Neural cell (in vitro differentiated cells): ENCODE data around the gene IFNA16.

ENCODE experiments used
- EP300 ChIP-seq: fragments of 450-650 bp; conservative IDR thresholded peaks from 2 replicates; pipeline ENCODE4 v1.6.1; 2014; ENCODE audit warnings: antibody characterized with exemption, mild to moderate bottlenecking, moderate library complexity; ENCODE audit not compliant: poor library complexity, severe bottlenecking
- EZH2 ChIP-seq: fragments of 200-600, 300-800 bp; shearing (Covaris generic), sonication (generic); IDR thresholded peaks from 2 replicates; pipeline ENCODE4 v1.6.1; 2014; ENCODE audit warnings: antibody characterized with exemption, low read length, borderline replicate concordance, mild to moderate bottlenecking; ENCODE audit not compliant: insufficient read depth, poor library complexity, severe bottlenecking
- POLR2AphosphoS5 ChIP-seq: IDR thresholded peaks from 2 replicates; pipeline ENCODE4 v1.6.1; 2012
- RAD21 ChIP-seq: fragments of 450-650 bp; conservative IDR thresholded peaks from 2 replicates; pipeline ENCODE4 v1.6.1; 2014; ENCODE audit warnings: antibody characterized with exemption, mild to moderate bottlenecking, moderate library complexity
- TAF1 ChIP-seq: IDR thresholded peaks from 2 replicates; pipeline ENCODE4 v1.6.1; 2012; ENCODE audit warnings: low read depth
- TF ChIP-seq, protein P1 (sequence below): fragments of 450-650 bp; IDR thresholded peaks from 2 replicates; pipeline ENCODE4 v1.5.1; 2014; ENCODE audit warnings: antibody characterized with exemption, mild to moderate bottlenecking, moderate library complexity; ENCODE audit not compliant: poor library complexity, severe bottlenecking
- TF ChIP-seq, protein P2 (sequence below): IDR thresholded peaks from 2 replicates; pipeline ENCODE4 v1.6.1; 2012; ENCODE audit warnings: borderline replicate concordance

GRCh38 chr9:21251638-21252037 lies 34.5 kb upstream of the IFNA16 start:
- TF ChIP-seq, protein P1, sequence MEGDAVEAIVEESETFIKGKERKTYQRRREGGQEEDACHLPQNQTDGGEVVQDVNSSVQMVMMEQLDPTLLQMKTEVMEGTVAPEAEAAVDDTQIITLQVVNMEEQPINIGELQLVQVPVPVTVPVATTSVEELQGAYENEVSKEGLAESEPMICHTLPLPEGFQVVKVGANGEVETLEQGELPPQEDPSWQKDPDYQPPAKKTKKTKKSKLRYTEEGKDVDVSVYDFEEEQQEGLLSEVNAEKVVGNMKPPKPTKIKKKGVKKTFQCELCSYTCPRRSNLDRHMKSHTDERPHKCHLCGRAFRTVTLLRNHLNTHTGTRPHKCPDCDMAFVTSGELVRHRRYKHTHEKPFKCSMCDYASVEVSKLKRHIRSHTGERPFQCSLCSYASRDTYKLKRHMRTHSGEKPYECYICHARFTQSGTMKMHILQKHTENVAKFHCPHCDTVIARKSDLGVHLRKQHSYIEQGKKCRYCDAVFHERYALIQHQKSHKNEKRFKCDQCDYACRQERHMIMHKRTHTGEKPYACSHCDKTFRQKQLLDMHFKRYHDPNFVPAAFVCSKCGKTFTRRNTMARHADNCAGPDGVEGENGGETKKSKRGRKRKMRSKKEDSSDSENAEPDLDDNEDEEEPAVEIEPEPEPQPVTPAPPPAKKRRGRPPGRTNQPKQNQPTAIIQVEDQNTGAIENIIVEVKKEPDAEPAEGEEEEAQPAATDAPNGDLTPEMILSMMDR = no peak
- no peak for TF ChIP-seq TAF1
- no peak for TF ChIP-seq EZH2
- TF ChIP-seq RAD21 = no peak
- no peak for TF ChIP-seq POLR2AphosphoS5
- TF ChIP-seq, protein P2, sequence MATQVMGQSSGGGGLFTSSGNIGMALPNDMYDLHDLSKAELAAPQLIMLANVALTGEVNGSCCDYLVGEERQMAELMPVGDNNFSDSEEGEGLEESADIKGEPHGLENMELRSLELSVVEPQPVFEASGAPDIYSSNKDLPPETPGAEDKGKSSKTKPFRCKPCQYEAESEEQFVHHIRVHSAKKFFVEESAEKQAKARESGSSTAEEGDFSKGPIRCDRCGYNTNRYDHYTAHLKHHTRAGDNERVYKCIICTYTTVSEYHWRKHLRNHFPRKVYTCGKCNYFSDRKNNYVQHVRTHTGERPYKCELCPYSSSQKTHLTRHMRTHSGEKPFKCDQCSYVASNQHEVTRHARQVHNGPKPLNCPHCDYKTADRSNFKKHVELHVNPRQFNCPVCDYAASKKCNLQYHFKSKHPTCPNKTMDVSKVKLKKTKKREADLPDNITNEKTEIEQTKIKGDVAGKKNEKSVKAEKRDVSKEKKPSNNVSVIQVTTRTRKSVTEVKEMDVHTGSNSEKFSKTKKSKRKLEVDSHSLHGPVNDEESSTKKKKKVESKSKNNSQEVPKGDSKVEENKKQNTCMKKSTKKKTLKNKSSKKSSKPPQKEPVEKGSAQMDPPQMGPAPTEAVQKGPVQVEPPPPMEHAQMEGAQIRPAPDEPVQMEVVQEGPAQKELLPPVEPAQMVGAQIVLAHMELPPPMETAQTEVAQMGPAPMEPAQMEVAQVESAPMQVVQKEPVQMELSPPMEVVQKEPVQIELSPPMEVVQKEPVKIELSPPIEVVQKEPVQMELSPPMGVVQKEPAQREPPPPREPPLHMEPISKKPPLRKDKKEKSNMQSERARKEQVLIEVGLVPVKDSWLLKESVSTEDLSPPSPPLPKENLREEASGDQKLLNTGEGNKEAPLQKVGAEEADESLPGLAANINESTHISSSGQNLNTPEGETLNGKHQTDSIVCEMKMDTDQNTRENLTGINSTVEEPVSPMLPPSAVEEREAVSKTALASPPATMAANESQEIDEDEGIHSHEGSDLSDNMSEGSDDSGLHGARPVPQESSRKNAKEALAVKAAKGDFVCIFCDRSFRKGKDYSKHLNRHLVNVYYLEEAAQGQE = no peak
- no peak for TF ChIP-seq EP300
